GM12801 (cell line): Measurements from ENCODE around the gene RAB3IL1.

Experiments
- TF ChIP-seq, protein P1 (sequence below): IDR thresholded peaks from one replicate; pipeline ENCODE4 v1.5.1; 2011; ENCODE audit warnings: control low read depth; ENCODE audit not compliant: insufficient read length; ENCODE audit errors: extremely low read depth

Gene RAB3IL1

DNA sequence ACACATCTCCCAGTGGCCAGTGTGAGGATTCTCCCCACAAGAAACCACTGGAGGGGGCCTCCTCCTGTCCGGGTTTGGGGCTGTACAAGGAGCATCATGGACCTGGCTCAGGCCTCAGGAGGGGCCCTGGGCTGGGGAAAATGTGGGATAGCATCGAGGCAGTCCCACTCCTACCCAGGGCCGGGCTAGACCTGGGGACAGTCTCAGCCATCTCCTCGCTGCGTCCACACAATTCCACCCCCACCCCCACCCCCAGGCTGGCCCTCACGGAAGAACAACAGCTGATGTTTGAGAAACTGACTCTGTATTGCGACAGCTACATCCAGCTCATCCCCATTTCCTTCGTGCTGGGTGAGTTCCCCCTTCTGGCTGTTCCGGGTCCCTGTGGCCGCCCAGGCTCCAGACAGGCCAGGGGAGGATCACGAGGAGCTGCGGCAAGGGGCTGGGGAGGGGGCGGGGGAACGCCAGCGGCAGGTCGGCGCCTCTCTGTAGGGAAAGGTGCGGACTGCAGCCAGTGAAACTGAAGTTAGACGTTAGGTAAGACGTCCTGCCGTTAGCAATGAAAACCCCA, 37.6 kb upstream of the RAB3IL1 start:
- TF ChIP-seq, protein P1, sequence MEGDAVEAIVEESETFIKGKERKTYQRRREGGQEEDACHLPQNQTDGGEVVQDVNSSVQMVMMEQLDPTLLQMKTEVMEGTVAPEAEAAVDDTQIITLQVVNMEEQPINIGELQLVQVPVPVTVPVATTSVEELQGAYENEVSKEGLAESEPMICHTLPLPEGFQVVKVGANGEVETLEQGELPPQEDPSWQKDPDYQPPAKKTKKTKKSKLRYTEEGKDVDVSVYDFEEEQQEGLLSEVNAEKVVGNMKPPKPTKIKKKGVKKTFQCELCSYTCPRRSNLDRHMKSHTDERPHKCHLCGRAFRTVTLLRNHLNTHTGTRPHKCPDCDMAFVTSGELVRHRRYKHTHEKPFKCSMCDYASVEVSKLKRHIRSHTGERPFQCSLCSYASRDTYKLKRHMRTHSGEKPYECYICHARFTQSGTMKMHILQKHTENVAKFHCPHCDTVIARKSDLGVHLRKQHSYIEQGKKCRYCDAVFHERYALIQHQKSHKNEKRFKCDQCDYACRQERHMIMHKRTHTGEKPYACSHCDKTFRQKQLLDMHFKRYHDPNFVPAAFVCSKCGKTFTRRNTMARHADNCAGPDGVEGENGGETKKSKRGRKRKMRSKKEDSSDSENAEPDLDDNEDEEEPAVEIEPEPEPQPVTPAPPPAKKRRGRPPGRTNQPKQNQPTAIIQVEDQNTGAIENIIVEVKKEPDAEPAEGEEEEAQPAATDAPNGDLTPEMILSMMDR: no peak

DNA sequence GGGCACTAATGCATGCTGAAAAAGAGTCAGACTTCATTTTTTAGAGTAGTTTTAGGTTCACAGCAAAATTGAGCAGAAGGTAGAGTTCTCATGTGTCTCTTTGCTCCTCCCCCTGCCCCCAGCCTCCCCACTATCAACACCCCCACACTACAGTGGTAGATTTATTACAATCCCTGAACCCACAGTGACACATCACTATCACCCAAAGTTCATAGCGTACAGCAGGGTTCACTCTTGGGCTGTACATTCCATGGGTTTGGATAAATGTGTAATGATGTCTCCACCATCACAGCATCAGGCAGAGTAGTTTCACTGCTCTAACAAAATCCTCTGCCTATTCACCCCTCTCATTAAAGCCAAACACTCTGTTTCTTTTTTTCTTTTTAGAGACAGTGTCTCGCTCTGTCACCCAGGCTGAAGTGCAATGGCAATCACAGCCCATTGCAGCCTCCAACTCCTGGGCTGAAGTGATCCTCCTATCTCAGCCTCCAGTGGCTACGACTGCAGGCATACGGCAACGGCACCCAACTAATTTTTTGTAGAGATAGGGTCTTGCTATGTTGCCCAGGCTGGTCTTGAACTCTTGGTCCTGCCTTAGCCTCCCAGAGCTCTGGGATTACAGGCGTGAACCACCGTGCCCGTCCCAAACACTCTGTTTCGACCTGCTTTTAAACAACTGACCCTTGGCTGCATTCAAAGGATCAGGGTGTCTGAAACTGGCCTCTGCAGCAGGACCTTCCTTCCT, 36.9 kb upstream of the RAB3IL1 start:
- TF ChIP-seq, protein P1: no peak

DNA sequence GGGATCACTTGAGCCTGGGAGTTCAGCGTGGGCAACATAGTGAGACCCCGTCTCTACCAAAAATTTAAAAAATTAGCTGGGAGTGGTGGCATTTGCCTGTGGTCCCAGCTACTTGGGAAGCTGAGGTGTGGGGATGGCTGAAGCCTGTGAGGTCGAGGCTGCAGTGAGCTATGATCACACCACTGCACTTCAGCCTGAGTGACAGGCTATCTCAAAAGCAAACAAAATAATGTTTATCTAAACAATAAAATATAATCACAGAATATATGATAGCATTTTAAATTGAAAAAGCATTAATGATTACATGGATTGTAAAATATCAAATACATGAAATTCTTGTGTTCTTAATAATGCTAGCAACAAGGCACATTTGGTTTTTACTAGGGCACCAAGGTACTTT, 35.5 kb upstream of the RAB3IL1 start:
- TF ChIP-seq, protein P1: no peak

DNA sequence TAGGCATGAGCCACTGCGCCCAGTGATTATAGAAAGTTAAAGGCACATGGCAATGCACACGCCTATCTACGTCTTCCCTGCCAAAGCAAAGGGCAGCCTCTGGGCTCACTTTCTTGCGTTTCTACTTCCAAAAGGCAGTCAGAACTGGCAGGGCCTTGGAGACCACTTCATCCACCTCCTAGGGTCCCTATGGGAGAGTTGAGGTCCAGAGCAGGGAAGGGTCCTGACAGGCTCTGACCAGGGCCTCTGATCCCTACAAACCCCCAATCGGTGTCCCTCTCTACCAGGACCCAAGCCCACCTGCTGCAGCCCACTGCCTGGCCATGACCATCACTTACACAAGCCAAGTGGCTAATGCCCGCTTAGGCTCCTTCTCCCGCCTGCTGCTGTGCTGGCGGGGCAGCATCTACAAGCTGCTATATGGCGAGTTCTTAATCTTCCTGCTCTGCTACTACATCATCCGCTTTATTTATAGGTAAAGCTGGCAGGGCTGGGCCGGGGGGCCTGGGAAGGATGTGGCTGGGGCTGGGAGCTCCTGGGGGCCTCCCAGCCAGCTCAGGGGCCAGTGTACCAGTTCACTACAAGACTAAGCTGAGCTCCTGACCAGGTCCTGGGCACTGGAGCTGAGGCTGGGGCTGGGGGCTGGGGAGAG, 34.2 kb upstream of the RAB3IL1 start:
- TF ChIP-seq, protein P1: no peak

DNA sequence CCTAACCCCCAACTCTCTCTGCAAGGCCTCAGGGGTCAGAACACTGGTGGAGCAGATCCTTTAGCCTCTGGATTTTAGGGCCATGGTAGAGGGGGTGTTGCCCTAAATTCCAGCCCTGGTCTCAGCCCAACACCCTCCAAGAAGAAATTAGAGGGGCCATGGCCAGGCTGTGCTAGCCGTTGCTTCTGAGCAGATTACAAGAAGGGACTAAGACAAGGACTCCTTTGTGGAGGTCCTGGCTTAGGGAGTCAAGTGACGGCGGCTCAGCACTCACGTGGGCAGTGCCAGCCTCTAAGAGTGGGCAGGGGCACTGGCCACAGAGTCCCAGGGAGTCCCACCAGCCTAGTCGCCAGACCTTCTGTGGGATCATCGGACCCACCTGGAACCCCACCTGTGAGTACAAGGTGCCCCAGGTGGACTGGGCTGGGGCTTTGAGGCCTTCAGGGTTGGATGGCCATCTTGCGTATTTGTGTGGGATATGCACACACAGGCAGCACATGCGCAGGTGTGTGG, 32.7 kb upstream of the RAB3IL1 start, which contains the start of gene BEST1:
BEST1 (plus strand) TSS at position 317 of the 513 bp plus-strand sequence. CDS start 1,456 bp downstream, outside the sequence.
- TF ChIP-seq, protein P1: no peak

DNA sequence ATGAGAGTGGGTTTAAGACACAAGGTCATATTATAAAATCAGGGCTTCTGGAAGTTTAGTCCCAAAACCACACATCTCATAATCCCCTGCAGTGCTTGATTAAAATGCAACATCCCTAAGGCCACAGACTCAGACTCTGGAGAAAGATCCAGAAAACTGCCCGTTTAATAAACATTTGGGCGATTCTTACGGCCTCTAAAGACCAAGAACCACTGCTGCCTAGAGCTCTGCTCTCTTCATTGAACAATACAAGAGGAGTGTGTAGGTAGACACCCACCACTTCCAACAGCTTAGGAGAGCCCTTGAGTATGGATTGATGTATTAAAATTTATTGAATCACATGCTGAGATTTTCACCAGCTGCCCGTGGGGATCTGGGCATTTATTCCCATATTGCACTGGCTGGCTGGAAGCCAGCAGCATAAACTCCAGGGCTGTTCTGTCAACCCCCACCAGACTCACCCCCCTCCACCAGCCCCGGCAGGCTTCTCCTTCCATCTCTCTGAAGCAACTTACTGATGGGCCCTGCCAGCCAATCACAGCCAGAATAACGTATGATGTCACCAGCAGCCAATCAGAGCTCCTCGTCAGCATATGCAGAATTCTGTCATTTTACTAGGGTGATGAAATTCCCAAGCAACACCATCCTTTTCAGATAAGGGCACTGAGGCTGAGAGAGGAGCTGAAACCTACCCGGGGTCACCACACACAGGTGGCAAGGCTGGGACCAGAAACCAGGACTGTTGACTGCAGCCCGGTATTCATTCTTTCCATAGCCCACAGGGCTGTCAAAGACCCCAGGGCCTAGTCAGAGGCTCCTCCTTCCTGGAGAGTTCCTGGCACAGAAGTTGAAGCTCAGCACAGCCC, 32.0 kb upstream of the RAB3IL1 start:
- TF ChIP-seq, protein P1: no peak
